Measurements from ENCODE around the gene SIGMAR1.

The SIGMAR1 gene

GRCh38 chr9:34637356-34638137 lies at the start of gene SIGMAR1:
Gene SIGMAR1 (minus strand): TSS chr9:34637787. CDS start chr9:34637697, 90 bp downstream.
- peak; percentile 77 for DNase-seq

- no peak for DNase-seq
Observed at GRCh38 chr9:34686732-34687131, 49.1 kb upstream of the SIGMAR1 start.

- no peak for DNase-seq
Observed at GRCh38 chr9:34686231-34686630, 48.6 kb upstream of the SIGMAR1 start.

- DNase-seq: no peak
Observed at GRCh38 chr9:34685591-34685990, 48.0 kb upstream of the SIGMAR1 start.

- DNase-seq: no peak
Observed at GRCh38 chr9:34684816-34685215, 47.2 kb upstream of the SIGMAR1 start.

- no peak for DNase-seq
Observed at GRCh38 chr9:34684145-34684544, 46.6 kb upstream of the SIGMAR1 start.

- no peak for DNase-seq
Observed at GRCh38 chr9:34675869-34676268, 38.3 kb upstream of the SIGMAR1 start.

GRCh38 chr9:34675048-34675714 lies 37.6 kb upstream of the SIGMAR1 start:
- peak; percentile 21 for DNase-seq

GRCh38 chr9:34674440-34674839 lies 36.9 kb upstream of the SIGMAR1 start:
- no peak for DNase-seq

- DNase-seq: no peak
Observed at GRCh38 chr9:34671307-34671706, 33.7 kb upstream of the SIGMAR1 start.

GRCh38 chr9:34669809-34670562 lies 32.4 kb upstream of the SIGMAR1 start:
- no peak for DNase-seq

- DNase-seq: peak; percentile 83
Observed at GRCh38 chr9:34665381-34666250, 28.0 kb upstream of the SIGMAR1 start.

GRCh38 chr9:34665067-34665380 lies 27.4 kb upstream of the SIGMAR1 start:
- no peak for DNase-seq

- peak; percentile 1 for DNase-seq
Observed at GRCh38 chr9:34664281-34665066, 26.9 kb upstream of the SIGMAR1 start.

GRCh38 chr9:34663303-34663605 lies 25.7 kb upstream of the SIGMAR1 start:
- DNase-seq: no peak

GRCh38 chr9:34662526-34663302 lies 25.1 kb upstream of the SIGMAR1 start, which contains the start of gene CCL27:
Gene CCL27 (minus strand): TSS chr9:34662657. CDS start chr9:34662633, 24 bp downstream.
- DNase-seq: no peak

- DNase-seq: peak; percentile 5
Observed at GRCh38 chr9:34659592-34660253, 22.1 kb upstream of the SIGMAR1 start.

GRCh38 chr9:34658461-34658860 lies 20.9 kb upstream of the SIGMAR1 start:
- DNase-seq: no peak

- no peak for DNase-seq
Observed at GRCh38 chr9:34656992-34657391, 19.4 kb upstream of the SIGMAR1 start.

GRCh38 chr9:34655394-34655793 lies 17.8 kb upstream of the SIGMAR1 start:
- DNase-seq: no peak

Data from NCI-H2171 treated with DMSO at 0.1 percent for 48 hours (cell line).